Epithelial cell of prostate (primary cell): ENCODE measurements around the gene HK1.
"Not testable (repeated sequence)": the region's sequence is repeated elsewhere in the genome, so short reads cannot be mapped to it uniquely, and the experiment has no call there.

Source experiments
- DNase-seq: peaks from one replicate; pipeline ENCODE4 v3.0.0-alpha.2; 2011; ENCODE audit warnings: low read depth, low spot score
- H3K27ac ChIP-seq: fragments of 450-650 bp; 2 replicates; pipeline ENCODE4 v1.5.1; 2017; ENCODE audit warnings: mild to moderate bottlenecking

HK1 gene

GRCh38 chr10:69253171-69253570, 25.1 kb upstream of the HK1 start:
- no peak for DNase-seq
- H3K27ac ChIP-seq, result no peak overlapping the region

- DNase-seq, result no peak
- H3K27ac ChIP-seq, result no peak overlapping the region
Measured at GRCh38 chr10:69254877-69255276, 23.4 kb upstream of the HK1 start.

GRCh38 chr10:69259547-69260243, 18.6 kb upstream of the HK1 start:
- no peak for DNase-seq
- H3K27ac ChIP-seq, result no peak overlapping the region

- DNase-seq, result no peak
Measured at GRCh38 chr10:69261184-69261583, 17.1 kb upstream of the HK1 start.

GRCh38 chr10:69262292-69262751, 16.0 kb upstream of the HK1 start:
- DNase-seq, result no peak
- no peak overlapping the region for H3K27ac ChIP-seq

More at GRCh38 chr10:69261184-69261583, 17.1 kb upstream of the HK1 start:
- H3K27ac ChIP-seq, result no peak overlapping the region

GRCh38 chr10:69265521-69265920, 12.8 kb upstream of the HK1 start:
- no peak for DNase-seq
- no peak overlapping the region for H3K27ac ChIP-seq

- no peak for DNase-seq
- H3K27ac ChIP-seq, result peak overlapping the region; percentile 12
Measured at GRCh38 chr10:69268761-69269416, 9.4 kb upstream of the HK1 start.

GRCh38 chr10:69269761-69270160, 8.5 kb upstream of the HK1 start:
- no peak for DNase-seq
- H3K27ac ChIP-seq, result no peak overlapping the region

GRCh38 chr10:69270990-69271389, 7.3 kb upstream of the HK1 start:
- H3K27ac ChIP-seq, result no peak overlapping the region
- DNase-seq, result no peak

- H3K27ac ChIP-seq, result no peak overlapping the region
- no peak for DNase-seq
Measured at GRCh38 chr10:69272624-69273023, 5.7 kb upstream of the HK1 start.

GRCh38 chr10:69275444-69275843, 2.9 kb upstream of the HK1 start:
- H3K27ac ChIP-seq, result no peak overlapping the region

GRCh38 chr10:69276503-69276902, 1.8 kb upstream of the HK1 start:
- DNase-seq, result no peak
- no peak overlapping the region for H3K27ac ChIP-seq

More at GRCh38 chr10:69275444-69275843, 2.9 kb upstream of the HK1 start:
- DNase-seq, result no peak

- DNase-seq, result no peak
- H3K27ac ChIP-seq, result no peak overlapping the region
Measured at GRCh38 chr10:69279110-69279509, 814 bp downstream of the HK1 start.

- DNase-seq, result no peak
Measured at GRCh38 chr10:69281507-69282413, 3.5 kb downstream of the HK1 start.

GRCh38 chr10:69284402-69284801, 6.1 kb downstream of the HK1 start:
- not testable (repeated sequence) for H3K27ac ChIP-seq, DNase-seq

More at GRCh38 chr10:69281507-69282413, 3.5 kb downstream of the HK1 start:
- no peak overlapping the region for H3K27ac ChIP-seq

- no peak overlapping the region for H3K27ac ChIP-seq
- no peak for DNase-seq
Measured at GRCh38 chr10:69285699-69286098, 7.4 kb downstream of the HK1 start.

GRCh38 chr10:69287181-69287580, 8.9 kb downstream of the HK1 start:
- no peak overlapping the region for H3K27ac ChIP-seq
- no peak for DNase-seq

GRCh38 chr10:69290993-69291392, 12.7 kb downstream of the HK1 start:
- H3K27ac ChIP-seq, result no peak overlapping the region
- DNase-seq, result no peak

GRCh38 chr10:69292459-69292858, 14.2 kb downstream of the HK1 start:
- no peak overlapping the region for H3K27ac ChIP-seq
- no peak for DNase-seq

- DNase-seq, result no peak
- H3K27ac ChIP-seq, result no peak overlapping the region
Measured at GRCh38 chr10:69295027-69295636, 16.8 kb downstream of the HK1 start.
